HUES64 (cell line): ENCODE data around the gene MEDAG.
A peak's percentile ranks its signal among the peaks of the same experiment; 100 is the strongest.
"Not testable (repeated sequence)": the region's sequence is repeated elsewhere in the genome, so short reads cannot be mapped to it uniquely, and the experiment has no call there.

ENCODE experiments used
- H3K27ac ChIP-seq: 2 replicates; pipeline ENCODE4 v1.7.0; 2013; ENCODE audit warnings: low read depth, low read length, inconsistent platforms
- H3K27me3 ChIP-seq: 2 replicates; pipeline ENCODE4 v1.6.1; 2013; ENCODE audit warnings: mild to moderate bottlenecking, low read length; ENCODE audit not compliant: insufficient read depth
- H3K36me3 ChIP-seq: 2 replicates; pipeline ENCODE4 v1.6.1; 2013; ENCODE audit warnings: mild to moderate bottlenecking, low read length; ENCODE audit not compliant: insufficient read depth
- H3K4me1 ChIP-seq: 2 replicates; pipeline ENCODE4 v1.6.1; 2013; ENCODE audit warnings: mild to moderate bottlenecking, low read length, moderate library complexity; ENCODE audit not compliant: insufficient read depth
- H3K4me3 ChIP-seq: 2 replicates; pipeline ENCODE4 v1.5.1; 2013; ENCODE audit warnings: mild to moderate bottlenecking, low read length, moderate library complexity
- H3K9ac ChIP-seq: 2 replicates; pipeline ENCODE4 v1.6.1; 2013; ENCODE audit warnings: mild to moderate bottlenecking, low read depth, low read length
- H3K9me3 ChIP-seq: 2 replicates; pipeline ENCODE4 v1.6.1; 2013; ENCODE audit warnings: low read depth, low read length; ENCODE audit not compliant: insufficient read depth
- WGBS: fragments of 150-250, 120-280 bp; methylation state at CpG from one replicate; pipeline ENCODE4 v1.1.7; 2013; ENCODE audit warnings: missing lambda C conversion rate; 5-methylcytosine and 5-hydroxymethylcytosine counted together

MEDAG gene

GRCh38 chr13:30926781-30927180, 20.7 kb downstream of the MEDAG start:
- 98% methylated on average over 3 of the region's 3 CpGs for WGBS
- no peak overlapping the region for H3K4me3 ChIP-seq
- H3K9ac ChIP-seq: no peak overlapping the region
- peaks cover 7% of the 10 kb centered on the region for H3K27me3 ChIP-seq
- H3K4me1 ChIP-seq: no peaks in the 10 kb centered on the region
- H3K9me3 ChIP-seq: no peaks in the 10 kb centered on the region
- no peaks in the 10 kb centered on the region for H3K36me3 ChIP-seq
- H3K27ac ChIP-seq: no peak overlapping the region

- H3K4me1 ChIP-seq, H3K9ac ChIP-seq, H3K9me3 ChIP-seq, H3K27ac ChIP-seq, H3K4me3 ChIP-seq, H3K36me3 ChIP-seq: not testable (repeated sequence)
- peaks cover 11% of the 10 kb centered on the region for H3K27me3 ChIP-seq
- 88% methylated on average over 3 of the region's 3 CpGs for WGBS
Observed at GRCh38 chr13:30927188-30927587, 21.1 kb downstream of the MEDAG start.

GRCh38 chr13:30927595-30927994, 21.5 kb downstream of the MEDAG start:
- Histone ChIP-seq H3K4me3 (no peak overlapping the region), H3K36me3 (no peaks in the 10 kb centered on the region), H3K9me3 (no peaks in the 10 kb centered on the region), H3K27ac (no peak overlapping the region), H3K9ac (no peak overlapping the region), H3K4me1 (peaks cover 4% of the 10 kb centered on the region; the same call in 1 of the 2 replicates), H3K27me3 (peaks cover 14% of the 10 kb centered on the region)
- WGBS: no CpG with 5 or more reads among the region's 1 CpG

- 89% methylated on average over 5 of the region's 5 CpGs for WGBS
Observed at GRCh38 chr13:30928978-30929377, 22.9 kb downstream of the MEDAG start.

GRCh38 chr13:30932481-30933353, 26.6 kb downstream of the MEDAG start, which contains the start of gene TEX26:
TSS of gene TEX26 (plus strand) at chr13:30932656. CDS start at chr13:30932716, 60 bp downstream.
- no peak within 1 kb of the TSS for H3K9ac ChIP-seq
- peaks cover 29% of the 10 kb centered on the region for H3K27me3 ChIP-seq
- peaks cover 7% of the 10 kb centered on the region; the same call in 1 of the 2 replicates for H3K4me1 ChIP-seq
- no peaks in the 10 kb centered on the region for H3K36me3 ChIP-seq
- no peak within 1 kb of the TSS for H3K27ac ChIP-seq
- 16% methylated on average over 32 of the region's 32 CpGs for WGBS
- no peaks in the 10 kb centered on the region for H3K9me3 ChIP-seq
- peak within 1 kb of the TSS; percentile 51 for H3K4me3 ChIP-seq

More at GRCh38 chr13:30928978-30929377, 22.9 kb downstream of the MEDAG start:
- Histone ChIP-seq H3K36me3 (no peaks in the 10 kb centered on the region), H3K27ac (no peak overlapping the region), H3K4me3 (no peak overlapping the region), H3K27me3 (peaks cover 28% of the 10 kb centered on the region), H3K4me1 (peaks cover 7% of the 10 kb centered on the region; the same call in 1 of the 2 replicates), H3K9ac (no peak overlapping the region), H3K9me3 (no peaks in the 10 kb centered on the region)

- WGBS: 84% methylated on average over 2 of the region's 3 CpGs
- H3K36me3 ChIP-seq: no peaks in the 10 kb centered on the region
- no peak overlapping the region for H3K27ac ChIP-seq
- H3K9ac ChIP-seq: no peak overlapping the region
- peaks cover 29% of the 10 kb centered on the region for H3K27me3 ChIP-seq
- no peak overlapping the region for H3K4me3 ChIP-seq
- no peaks in the 10 kb centered on the region for H3K9me3 ChIP-seq
- peaks cover 7% of the 10 kb centered on the region; the same call in 1 of the 2 replicates for H3K4me1 ChIP-seq
Observed at GRCh38 chr13:30933354-30933670, 27.2 kb downstream of the MEDAG start.

GRCh38 chr13:30934381-30934780, 28.3 kb downstream of the MEDAG start:
- H3K36me3 ChIP-seq: no peaks in the 10 kb centered on the region
- H3K27me3 ChIP-seq: peaks cover 29% of the 10 kb centered on the region
- no peak overlapping the region for H3K27ac ChIP-seq
- H3K4me1 ChIP-seq: peaks cover 7% of the 10 kb centered on the region; the same call in 1 of the 2 replicates
- H3K9ac ChIP-seq: no peak overlapping the region
- H3K4me3 ChIP-seq: no peak overlapping the region
- 54% methylated on average over 6 of the region's 6 CpGs for WGBS
- no peaks in the 10 kb centered on the region for H3K9me3 ChIP-seq

- H3K27me3 ChIP-seq: peaks cover 29% of the 10 kb centered on the region
Observed at GRCh38 chr13:30934803-30935202, 28.7 kb downstream of the MEDAG start.

GRCh38 chr13:30936971-30937370, 30.9 kb downstream of the MEDAG start:
- H3K9me3 ChIP-seq: no peaks in the 10 kb centered on the region
- H3K36me3 ChIP-seq: no peaks in the 10 kb centered on the region
- no peak overlapping the region for H3K4me3 ChIP-seq
- peaks cover 20% of the 10 kb centered on the region for H3K27me3 ChIP-seq
- WGBS: 90% methylated on average over 4 of the region's 4 CpGs
- no peak overlapping the region for H3K27ac ChIP-seq
- no peak overlapping the region for H3K9ac ChIP-seq
- H3K4me1 ChIP-seq: peaks cover 7% of the 10 kb centered on the region; the same call in 1 of the 2 replicates

More at GRCh38 chr13:30934803-30935202, 28.7 kb downstream of the MEDAG start:
- peaks cover 7% of the 10 kb centered on the region; the same call in 1 of the 2 replicates for H3K4me1 ChIP-seq
- no peaks in the 10 kb centered on the region for H3K36me3 ChIP-seq
- no peak overlapping the region for H3K27ac ChIP-seq
- WGBS: 92% methylated on average over 3 of the region's 3 CpGs
- H3K4me3 ChIP-seq: no peak overlapping the region
- no peaks in the 10 kb centered on the region for H3K9me3 ChIP-seq
- H3K9ac ChIP-seq: no peak overlapping the region

- no peaks in the 10 kb centered on the region for H3K27me3 ChIP-seq
- H3K4me3 ChIP-seq: no peak overlapping the region
- no peaks in the 10 kb centered on the region for H3K4me1 ChIP-seq
- H3K9ac ChIP-seq: no peak overlapping the region
- no peaks in the 10 kb centered on the region for H3K36me3 ChIP-seq
- 98% methylated on average over 3 of the region's 3 CpGs for WGBS
- H3K27ac ChIP-seq: no peak overlapping the region
- peaks cover 17% of the 10 kb centered on the region; the same call in 1 of the 2 replicates for H3K9me3 ChIP-seq
Observed at GRCh38 chr13:30943881-30944280, 37.8 kb downstream of the MEDAG start.

GRCh38 chr13:30957258-30957943, 51.3 kb downstream of the MEDAG start:
- no peaks in the 10 kb centered on the region for H3K36me3 ChIP-seq
- 89% methylated on average over 5 of the region's 5 CpGs for WGBS

More at GRCh38 chr13:30957258-30957943, 51.3 kb downstream of the MEDAG start:
- no peaks in the 10 kb centered on the region for H3K4me1 ChIP-seq
- no peaks in the 10 kb centered on the region for H3K27me3 ChIP-seq
- 0 out of 2 replicates have a peak, but pooled peaks cover 10% of the 10 kb centered on the region for H3K9me3 ChIP-seq
- H3K9ac ChIP-seq: no peak overlapping the region
- no peak overlapping the region for H3K27ac ChIP-seq
- no peak overlapping the region for H3K4me3 ChIP-seq
